Mucosa of descending colon (tissue), 3 donors: ENCODE measurements around the gene SRRD. TPM values are rescaled to one million over a fixed set of nuclear protein-coding genes. Genes with fewer than 3 reads are reported as not detected.

Experiments used
- ATAC-seq: fragments of 200-7000 bp; cut with Tn5 transposase; one replicate; pipeline ENCODE4 v1.9.1; 2020; ENCODE audit warnings: mild to moderate bottlenecking, moderate library complexity
- DNase-seq, 3 donors: peaks; one replicate each; pipeline ENCODE4 v3.0.0-alpha.2; 2020
- H3K36me3 ChIP-seq: fragments of 200-600 bp; one replicate; pipeline ENCODE4 v1.8.0; 2021; ENCODE audit warnings: low read depth, mild to moderate bottlenecking
- H3K4me1 ChIP-seq: fragments of 200-600 bp; one replicate; pipeline ENCODE4 v1.8.0; 2021; ENCODE audit warnings: low read depth, mild to moderate bottlenecking
- H3K4me3 ChIP-seq: fragments of 200-600 bp; one replicate; pipeline ENCODE4 v1.8.0; 2021; ENCODE audit warnings: mild to moderate bottlenecking
- H3K9me3 ChIP-seq: fragments of 200-600 bp; one replicate; pipeline ENCODE4 v1.8.0; 2021; ENCODE audit warnings: mild to moderate bottlenecking
- intact Hi-C, 2 donors: fragments of 100-400 bp; cut with DNase I in 1 of 2; cut with micrococcal nuclease in 1 of 2; formaldehyde crosslinking; loops; one replicate each; pipeline versions ENCODE4 v1.11.0 to v1.11.1; 2022; cut with DNase I, micrococcal nuclease
- total RNA-seq, 3 donors: library from RNA; stranded (reverse); fragmentation: NEBNext Ultra II Directional in 2 of 3; extraction: Animal tissue kit (Norgen Biotek cat#: 25700) in 2 of 3; gene quantifications; one replicate each; pipeline versions ENCODE4 v1.2.1 to v1.2.4, GENCODE V29; 2021 to 2023
- TF ChIP-seq, protein P1 (sequence below): fragments of 200-600 bp; IDR thresholded peaks from one replicate; pipeline ENCODE4 v1.8.0; 2022; ENCODE audit warnings: antibody characterized with exemption, mild to moderate bottlenecking
- donor health status: DM: no; HTN: no; CAD: no; lungs with moderate emphysema.
- donor health status: DM: no; HTN: no; CAD: no.
- donor health status: DM: no; HTN: yes; CAD: no.

The SRRD gene
- total RNA-seq, 3 donors from 2014 or later: 11.1 to 19.1 (median 11.2) TPM

DNA sequence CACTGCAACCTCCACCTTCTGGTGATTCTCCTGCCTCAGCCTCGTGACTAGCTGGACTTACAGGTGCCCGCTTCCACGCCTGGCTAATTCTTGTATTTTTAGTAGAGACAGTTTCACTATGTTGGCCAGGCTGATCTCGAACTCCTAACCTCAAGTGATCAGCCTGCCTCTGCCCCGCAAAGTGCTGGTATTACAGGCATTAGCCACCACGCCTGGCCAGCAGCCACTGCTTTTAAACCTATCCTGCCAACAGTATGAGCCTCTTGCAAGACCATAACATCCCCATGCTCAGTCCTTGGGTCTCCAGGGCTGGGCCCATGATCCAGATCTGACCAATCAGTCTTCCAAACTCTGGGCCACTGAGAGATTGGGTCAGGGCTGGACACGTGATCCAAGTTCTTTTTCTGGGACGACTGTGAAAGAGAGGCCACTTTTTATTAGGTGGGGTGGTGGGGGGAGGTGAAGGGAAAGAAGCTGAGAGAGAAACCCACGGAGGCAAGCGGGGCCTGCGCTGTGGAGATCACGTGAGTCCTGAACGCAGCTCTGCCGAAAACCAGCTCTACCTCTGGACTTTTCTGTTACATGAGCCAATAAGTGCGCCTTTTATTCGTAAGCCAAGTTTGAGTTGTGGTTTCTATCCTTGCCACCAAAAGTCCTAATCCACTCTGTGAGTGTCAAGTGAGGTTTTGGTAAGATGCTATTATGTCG is 36.7 kb upstream of the SRRD start:
- TF ChIP-seq, protein P1, sequence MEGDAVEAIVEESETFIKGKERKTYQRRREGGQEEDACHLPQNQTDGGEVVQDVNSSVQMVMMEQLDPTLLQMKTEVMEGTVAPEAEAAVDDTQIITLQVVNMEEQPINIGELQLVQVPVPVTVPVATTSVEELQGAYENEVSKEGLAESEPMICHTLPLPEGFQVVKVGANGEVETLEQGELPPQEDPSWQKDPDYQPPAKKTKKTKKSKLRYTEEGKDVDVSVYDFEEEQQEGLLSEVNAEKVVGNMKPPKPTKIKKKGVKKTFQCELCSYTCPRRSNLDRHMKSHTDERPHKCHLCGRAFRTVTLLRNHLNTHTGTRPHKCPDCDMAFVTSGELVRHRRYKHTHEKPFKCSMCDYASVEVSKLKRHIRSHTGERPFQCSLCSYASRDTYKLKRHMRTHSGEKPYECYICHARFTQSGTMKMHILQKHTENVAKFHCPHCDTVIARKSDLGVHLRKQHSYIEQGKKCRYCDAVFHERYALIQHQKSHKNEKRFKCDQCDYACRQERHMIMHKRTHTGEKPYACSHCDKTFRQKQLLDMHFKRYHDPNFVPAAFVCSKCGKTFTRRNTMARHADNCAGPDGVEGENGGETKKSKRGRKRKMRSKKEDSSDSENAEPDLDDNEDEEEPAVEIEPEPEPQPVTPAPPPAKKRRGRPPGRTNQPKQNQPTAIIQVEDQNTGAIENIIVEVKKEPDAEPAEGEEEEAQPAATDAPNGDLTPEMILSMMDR: no peak
- H3K4me3 ChIP-seq: no peak overlapping the region
- intact Hi-C loops: no loop called here
- no peak for DNase-seq
- H3K9me3 ChIP-seq: no peaks in the 10 kb centered on the region
- no peak for ATAC-seq
- no peaks in the 10 kb centered on the region for H3K4me1 ChIP-seq
- H3K36me3 ChIP-seq: no peaks in the 10 kb centered on the region

DNA sequence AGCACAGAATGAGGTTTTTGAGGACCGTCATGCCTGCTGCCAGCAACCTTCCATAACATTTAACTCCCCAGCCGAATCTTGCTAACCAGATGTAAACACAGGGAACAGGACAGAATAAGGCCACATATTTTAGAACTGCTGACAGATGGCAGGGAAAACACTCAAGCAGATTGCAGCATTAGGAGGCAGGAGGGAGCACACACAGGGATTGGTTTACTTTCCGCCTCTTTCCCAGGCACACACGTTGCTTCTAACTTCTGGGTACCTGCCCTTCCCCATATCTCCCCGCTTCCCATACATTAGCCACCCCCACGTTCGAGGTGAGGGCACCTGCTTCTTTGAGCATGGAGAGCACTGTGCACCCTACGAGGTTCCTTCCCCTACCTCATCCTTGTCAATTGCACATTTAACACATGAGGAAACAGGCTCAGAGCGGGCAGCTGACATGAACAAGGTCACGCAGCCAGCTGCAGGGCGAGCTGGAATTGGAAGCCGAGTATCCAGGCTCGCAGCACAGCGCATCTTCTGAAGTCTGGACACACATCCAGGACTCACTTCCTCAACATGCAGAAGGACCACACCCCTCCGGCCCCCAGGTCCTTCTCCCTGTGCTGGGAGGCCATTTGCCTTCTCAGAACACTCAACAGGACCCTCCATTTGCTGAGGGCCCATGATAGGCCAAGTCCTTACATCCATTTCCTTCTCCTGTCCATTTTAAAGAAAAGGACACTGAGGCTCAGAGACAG is 35.9 kb upstream of the SRRD start:
- TF ChIP-seq, protein P1: no peak
- ATAC-seq (no peak), DNase-seq (no peak)
- H3K9me3 ChIP-seq: no peaks in the 10 kb centered on the region
- no peaks in the 10 kb centered on the region for H3K4me1 ChIP-seq
- H3K4me3 ChIP-seq: no peak overlapping the region
- intact Hi-C loops: no loop called here
- H3K36me3 ChIP-seq: no peaks in the 10 kb centered on the region

DNA sequence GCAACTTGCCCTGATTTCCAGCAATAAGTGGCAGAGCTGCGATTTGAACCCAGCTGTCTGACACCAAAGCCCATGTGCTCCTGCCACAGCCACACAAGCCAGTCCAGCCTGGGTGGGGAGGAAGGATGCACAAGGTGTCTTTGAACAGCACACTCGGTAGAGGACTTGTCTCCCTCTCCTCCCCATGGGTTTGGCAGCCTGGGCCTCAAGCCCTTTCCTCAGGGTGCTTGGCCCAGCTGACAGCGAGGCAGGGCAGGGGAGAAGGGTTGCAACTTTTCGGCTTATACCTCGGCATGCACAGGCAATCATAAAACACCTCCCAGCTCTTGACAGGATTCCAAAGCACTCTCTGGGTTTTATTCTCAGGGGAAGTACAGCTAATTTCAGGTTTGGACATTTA is 35.3 kb upstream of the SRRD start:
- Histone ChIP-seq H3K4me3 (no peak overlapping the region), H3K9me3 (no peaks in the 10 kb centered on the region), H3K36me3 (no peaks in the 10 kb centered on the region), H3K4me1 (no peaks in the 10 kb centered on the region)
- intact Hi-C loops: no loop called here
- TF ChIP-seq, protein P1: no peak
- DNase-seq (no peak), ATAC-seq (no peak)

DNA sequence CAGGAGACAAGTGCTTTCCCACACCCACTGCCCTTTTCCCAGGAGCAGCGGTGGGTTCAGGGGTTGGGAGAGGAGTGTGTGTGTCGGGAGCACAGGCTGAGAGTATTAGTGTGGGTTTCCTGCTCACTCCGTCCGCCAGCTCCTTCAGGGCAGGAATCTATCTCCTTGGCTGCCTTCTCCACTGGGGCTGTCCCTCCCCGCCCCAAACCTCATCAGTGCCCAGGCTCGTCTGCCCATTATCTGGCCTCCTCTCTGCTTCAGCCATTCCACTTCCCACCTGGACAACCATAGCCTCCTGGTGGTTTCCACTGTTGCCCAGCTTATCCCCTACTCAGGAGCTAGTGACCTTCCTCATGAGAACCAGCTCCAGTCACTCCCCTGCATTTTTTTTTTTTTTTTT is 34.7 kb upstream of the SRRD start:
- H3K9me3 ChIP-seq: no peaks in the 10 kb centered on the region
- H3K4me1 ChIP-seq: no peaks in the 10 kb centered on the region
- H3K36me3 ChIP-seq: no peaks in the 10 kb centered on the region
- no peak overlapping the region for H3K4me3 ChIP-seq
- intact Hi-C loops: no loop called here
- TF ChIP-seq, protein P1: no peak
- ATAC-seq: no peak
- no peak for DNase-seq

DNA sequence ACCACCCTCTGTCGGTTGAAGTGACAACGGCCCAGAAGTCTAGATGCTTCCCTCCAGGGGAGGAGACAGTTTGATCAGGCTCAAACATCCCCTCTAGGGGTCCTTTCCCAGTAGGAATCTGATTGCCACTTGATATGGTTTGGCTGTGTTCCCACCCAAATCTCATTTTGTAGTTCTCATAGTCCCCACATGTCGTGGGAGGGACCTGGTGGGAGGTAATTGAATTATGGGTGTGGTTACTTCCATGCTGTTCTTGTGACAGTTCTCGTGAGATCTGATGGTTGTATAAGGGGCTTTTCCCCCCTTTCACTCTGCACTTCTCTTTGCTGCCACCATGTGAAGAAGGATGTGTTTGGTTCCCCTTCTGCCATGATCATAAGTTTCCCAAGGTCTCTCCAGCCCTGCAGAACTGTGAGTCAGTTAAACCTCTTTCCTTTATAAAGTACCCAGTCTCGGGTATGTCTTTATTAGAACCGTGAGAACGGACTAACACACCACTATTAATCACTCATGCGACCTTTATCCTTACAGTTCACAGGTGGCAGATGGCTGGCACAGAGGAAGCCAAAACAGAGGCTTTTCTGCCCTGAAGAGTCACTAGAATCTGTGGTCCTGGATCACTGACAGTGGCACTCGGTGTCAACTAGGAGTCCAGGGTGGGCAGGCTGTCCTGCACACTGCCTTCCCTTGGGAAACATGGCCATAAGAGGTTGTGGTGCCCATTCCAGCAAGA is 33.1 kb upstream of the SRRD start:
- intact Hi-C loops: no loop called here

More for the DNA sequence above, 33.1 kb upstream of the SRRD start:
- Histone ChIP-seq H3K36me3 (no peaks in the 10 kb centered on the region), H3K9me3 (no peaks in the 10 kb centered on the region), H3K4me1 (no peaks in the 10 kb centered on the region), H3K4me3 (no peak overlapping the region)
- DNase-seq (no peak), ATAC-seq (no peak)
- TF ChIP-seq, protein P1: no peak
